Left colon (tissue), 2 donors: Measurements from ENCODE around the gene CTSH. TPM values are rescaled to one million over a fixed set of nuclear protein-coding genes. Genes with fewer than 3 reads are reported as not detected.
A peak's percentile ranks its signal among the peaks of the same experiment; 100 is the strongest.

ENCODE experiments used
- ATAC-seq: fragments of 200-7000 bp; cut with Tn5 transposase; one replicate; pipeline ENCODE4 v1.9.1; 2020; ENCODE audit warnings: mild to moderate bottlenecking, moderate library complexity
- DNase-seq, 2 donors: peaks; one replicate each; pipeline ENCODE4 v3.0.0-alpha.2; 2020
- intact Hi-C, 2 donors: fragments of 100-400 bp; cut with DNase I in 1 of 2; cut with micrococcal nuclease in 1 of 2; formaldehyde crosslinking; loops; one replicate each; pipeline versions ENCODE4 v1.11.2 to v1.14.0; 2022; cut with DNase I, micrococcal nuclease
- total RNA-seq, 2 donors: library from RNA; stranded (reverse); fragmentation: NEBNext Ultra II Directional; extraction: Animal tissue kit (Norgen Biotek cat#: 25700); gene quantifications; one replicate each; pipeline ENCODE4 v1.2.1, GENCODE V29; 2021
- donor health status: DM: no; HTN: no; CAD: no.
- donor health status: DM: yes; HTN: yes; CAD: no.

The CTSH gene
- total RNA-seq, 2 donors from 2014 or later, result 25.6 to 66.7 TPM

- DNase-seq (peak; percentile 59 to 69), ATAC-seq (peak; percentile 88)
- intact Hi-C loops, result no loop called here
Observed at GRCh38 chr15:78979456-78980320, 34.8 kb upstream of the CTSH start.

- ATAC-seq (no peak), DNase-seq (no peak)
- intact Hi-C loops, result no loop called here
Observed at GRCh38 chr15:78978601-78979179, 33.8 kb upstream of the CTSH start.

GRCh38 chr15:78977591-78978347 lies 32.9 kb upstream of the CTSH start:
- intact Hi-C loops, result no loop called here
- no peak for ATAC-seq
- DNase-seq, result no peak

- ATAC-seq (no peak), DNase-seq (no peak)
- intact Hi-C loops, result no loop called here
Observed at GRCh38 chr15:78977091-78977571, 32.3 kb upstream of the CTSH start.

GRCh38 chr15:78976691-78977090 lies 31.8 kb upstream of the CTSH start:
- intact Hi-C loops, result no loop called here
- DNase-seq (no peak), ATAC-seq (no peak)

- no peak for DNase-seq
- intact Hi-C loops, result no loop called here
- no peak for ATAC-seq
Observed at GRCh38 chr15:78974272-78974918, 29.5 kb upstream of the CTSH start.

GRCh38 chr15:78969687-78970349 lies 25.0 kb upstream of the CTSH start:
- intact Hi-C loops, result no loop called here
- DNase-seq, result no peak

GRCh38 chr15:78968539-78969271 lies 23.9 kb upstream of the CTSH start:
- intact Hi-C loops, result no loop called here
- ATAC-seq (no peak), DNase-seq (no peak)

More at GRCh38 chr15:78969687-78970349, 25.0 kb upstream of the CTSH start:
- no peak for ATAC-seq

- DNase-seq (no peak), ATAC-seq (no peak)
- intact Hi-C loops, result no loop called here
Observed at GRCh38 chr15:78968114-78968513, 23.3 kb upstream of the CTSH start.

- DNase-seq (no peak), ATAC-seq (no peak)
- intact Hi-C loops, result no loop called here
Observed at GRCh38 chr15:78960308-78960707, 15.5 kb upstream of the CTSH start.

- intact Hi-C loops, result no loop called here
- no peak for ATAC-seq
- no peak for DNase-seq
Observed at GRCh38 chr15:78959360-78959759, 14.5 kb upstream of the CTSH start.

- ATAC-seq, result no peak
- DNase-seq, result no peak
- intact Hi-C loops, result no loop called here
Observed at GRCh38 chr15:78957416-78958093, 12.7 kb upstream of the CTSH start.

GRCh38 chr15:78956937-78957336 lies 12.1 kb upstream of the CTSH start:
- no peak for DNase-seq
- no peak for ATAC-seq
- intact Hi-C loops, result no loop called here

GRCh38 chr15:78955355-78955754 lies 10.5 kb upstream of the CTSH start:
- intact Hi-C loops, result no loop called here
- DNase-seq (no peak), ATAC-seq (no peak)

- intact Hi-C loops, result no loop called here
- peak; percentile 59 for ATAC-seq
Observed at GRCh38 chr15:78951841-78952238, 7.0 kb upstream of the CTSH start.

GRCh38 chr15:78950902-78951840 lies 6.3 kb upstream of the CTSH start:
- ATAC-seq (peak; percentile 58), DNase-seq (no peak)
- intact Hi-C loops, result no loop called here

More at GRCh38 chr15:78951841-78952238, 7.0 kb upstream of the CTSH start:
- no peak for DNase-seq
